KOPT-K1 (cell line): ENCODE measurements around the gene SPAG6.

Source experiments
- H3K27ac ChIP-seq: fragments of 200-600 bp; sonication (generic); 2 replicates; pipeline ENCODE4 v1.5.1; 2016; ENCODE audit warnings: antibody characterized with exemption, mild to moderate bottlenecking, low read depth, low read length; ENCODE audit not compliant: poor library complexity, severe bottlenecking
- H3K36me3 ChIP-seq: fragments of 200-600 bp; sonication (generic); 2 replicates; pipeline ENCODE4 v1.5.1; 2017; ENCODE audit warnings: antibody characterized with exemption, mild to moderate bottlenecking, low read length, moderate library complexity; ENCODE audit not compliant: insufficient read depth
- H3K9me3 ChIP-seq: fragments of 200-600 bp; sonication (generic); 2 replicates; pipeline ENCODE4 v1.5.1; 2017; ENCODE audit warnings: antibody characterized with exemption, low read length, mild to moderate bottlenecking; ENCODE audit not compliant: insufficient read depth, poor library complexity, severe bottlenecking

SPAG6 gene

GRCh38 chr10:22460101-22460500 lies 114.8 kb downstream of the SPAG6 start:
- no peak overlapping the region for H3K27ac ChIP-seq
- no peaks in the 10 kb centered on the region for H3K9me3 ChIP-seq
- no peaks in the 10 kb centered on the region for H3K36me3 ChIP-seq

- Histone ChIP-seq H3K36me3 (no peaks in the 10 kb centered on the region), H3K27ac (no peak overlapping the region), H3K9me3 (no peaks in the 10 kb centered on the region)
Measured at GRCh38 chr10:22460531-22461403, 115.5 kb downstream of the SPAG6 start.

GRCh38 chr10:22461891-22462290 lies 116.6 kb downstream of the SPAG6 start:
- no peak overlapping the region for H3K27ac ChIP-seq
- H3K36me3 ChIP-seq: no peaks in the 10 kb centered on the region
- no peaks in the 10 kb centered on the region for H3K9me3 ChIP-seq

GRCh38 chr10:22463255-22463654 lies 118.0 kb downstream of the SPAG6 start:
- H3K9me3 ChIP-seq: no peaks in the 10 kb centered on the region
- no peaks in the 10 kb centered on the region for H3K36me3 ChIP-seq
- no peak overlapping the region for H3K27ac ChIP-seq

GRCh38 chr10:22464966-22465629 lies 119.8 kb downstream of the SPAG6 start:
- no peak overlapping the region for H3K27ac ChIP-seq
- no peaks in the 10 kb centered on the region for H3K36me3 ChIP-seq
- H3K9me3 ChIP-seq: no peaks in the 10 kb centered on the region

- no peaks in the 10 kb centered on the region for H3K36me3 ChIP-seq
- H3K9me3 ChIP-seq: no peaks in the 10 kb centered on the region
- H3K27ac ChIP-seq: no peak overlapping the region
Measured at GRCh38 chr10:22466763-22467334, 121.6 kb downstream of the SPAG6 start.
